Astrocyte (in vitro differentiated cells and primary cell): ENCODE data around the gene SPRING1. TPM values are rescaled to one million over a fixed set of nuclear protein-coding genes. Genes with fewer than 3 reads are reported as not detected.

Source experiments
- DNase-seq: peaks from one replicate; pipeline ENCODE4 v3.0.0-alpha.2; 2010; ENCODE audit warnings: low read depth
- FAIRE-seq: peaks from 2 replicates; lab custom pipeline; 2011; peaks lifted over from hg19 to GRCh38; lab: Jason Lieb, UNC
- H2AFZ ChIP-seq: 2 replicates; pipeline ENCODE4 v1.6.0; 2012; ENCODE audit warnings: low read depth, low read length, inconsistent platforms
- H3K27ac ChIP-seq: 2 replicates; pipeline ENCODE4 v1.5.1; 2011; ENCODE audit warnings: low read depth, low read length, inconsistent platforms
- H3K27me3 ChIP-seq: 2 replicates; pipeline ENCODE4 v1.6.0; 2011; ENCODE audit warnings: low read length, inconsistent platforms; ENCODE audit not compliant: insufficient read depth
- H3K36me3 ChIP-seq: 2 replicates; pipeline ENCODE4 v1.5.1; 2011; ENCODE audit warnings: low read length, inconsistent platforms; ENCODE audit not compliant: insufficient read depth
- H3K4me1 ChIP-seq: 2 replicates; pipeline ENCODE4 v1.5.1; 2011; ENCODE audit warnings: low read length, inconsistent platforms; ENCODE audit not compliant: insufficient read depth
- H3K4me2 ChIP-seq: 2 replicates; pipeline ENCODE4 v1.6.0; 2012; ENCODE audit warnings: low read length, inconsistent platforms
- H3K4me3 ChIP-seq: 2 replicates; pipeline ENCODE4 v1.5.1; 2011; ENCODE audit warnings: low read depth, mild to moderate bottlenecking, low read length, inconsistent platforms; ENCODE audit not compliant: insufficient read depth
- H3K79me2 ChIP-seq: 2 replicates; pipeline ENCODE4 v1.6.0; 2012; ENCODE audit warnings: mild to moderate bottlenecking, low read length, inconsistent platforms; ENCODE audit not compliant: insufficient read depth
- H3K9ac ChIP-seq: 2 replicates; pipeline ENCODE4 v1.6.0; 2012; ENCODE audit warnings: mild to moderate bottlenecking, low read length, inconsistent platforms
- H3K9me3 ChIP-seq: 2 replicates; pipeline ENCODE4 v1.5.1; 2012; ENCODE audit warnings: low read depth, mild to moderate bottlenecking, low read length, inconsistent platforms; ENCODE audit not compliant: insufficient read depth
- H4K20me1 ChIP-seq: 2 replicates; pipeline ENCODE4 v1.6.0; 2012; ENCODE audit warnings: low read length, inconsistent platforms; ENCODE audit not compliant: insufficient read depth
- H3K27ac Mint-ChIP-seq: one replicate; pipeline ENCODE4 v1.8.0; 2021; ENCODE audit warnings: mild to moderate bottlenecking, mixed read lengths; ENCODE audit not compliant: unreplicated experiment
- H3K27me3 Mint-ChIP-seq: one replicate; pipeline ENCODE4 v1.8.0; 2021; ENCODE audit warnings: low read depth, mixed read lengths; ENCODE audit not compliant: unreplicated experiment
- H3K36me3 Mint-ChIP-seq: one replicate; pipeline ENCODE4 v1.8.0; 2021; ENCODE audit warnings: low read depth, mixed read lengths; ENCODE audit not compliant: unreplicated experiment
- H3K4me1 Mint-ChIP-seq: one replicate; pipeline ENCODE4 v1.8.0; 2021; ENCODE audit warnings: low read depth, mixed read lengths; ENCODE audit not compliant: unreplicated experiment
- H3K4me3 Mint-ChIP-seq: one replicate; pipeline ENCODE4 v1.8.0; 2021; ENCODE audit warnings: mild to moderate bottlenecking, moderate library complexity, mixed read lengths; ENCODE audit not compliant: unreplicated experiment
- H3K9me3 Mint-ChIP-seq: one replicate; pipeline ENCODE4 v1.8.0; 2021; ENCODE audit warnings: mild to moderate bottlenecking, mixed read lengths; ENCODE audit not compliant: unreplicated experiment
- EZH2 ChIP-seq: IDR thresholded peaks from 2 replicates; pipeline ENCODE4 v1.6.1; 2012; ENCODE audit warnings: mild to moderate bottlenecking, low read length, inconsistent platforms; ENCODE audit not compliant: insufficient read depth
- total RNA-seq: library from RNA; stranded (reverse); gene quantifications from 2 replicates; pipeline ENCODE4 v1.2.1, GENCODE V29; 2021
- TF ChIP-seq, protein P1 (sequence below): IDR thresholded peaks from 2 replicates; pipeline ENCODE4 v1.5.1; 2011; ENCODE audit warnings: low read depth, mild to moderate bottlenecking, inconsistent platforms, low read length, moderate library complexity; ENCODE audit not compliant: insufficient read depth

SPRING1 gene
- total RNA-seq, 1 donor from 2014 or later: 54.2 TPM

DNA sequence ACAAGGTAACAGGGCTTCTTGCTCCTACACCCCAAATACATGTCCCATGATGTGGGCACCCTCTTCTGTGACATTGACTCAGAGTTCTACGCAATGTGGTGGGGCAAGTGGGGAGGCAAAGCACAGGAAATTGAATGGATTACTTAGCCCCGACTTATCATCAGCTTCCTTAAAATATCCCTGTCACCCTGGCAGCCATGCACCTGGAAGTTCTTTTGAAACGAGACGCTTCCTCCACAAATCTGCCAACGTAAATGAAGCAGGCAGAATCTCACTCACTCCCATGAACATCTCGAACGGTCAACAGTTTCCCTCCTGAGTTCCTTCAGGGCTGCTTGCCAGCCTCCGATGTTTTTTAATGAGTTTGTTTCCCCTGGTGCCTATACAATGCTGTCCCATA, 33.8 kb upstream of the SPRING1 start:
- Histone ChIP-seq H3K9me3 (no peaks in the 10 kb centered on the region), H2AFZ (no peak overlapping the region), H3K9ac (no peak overlapping the region), H4K20me1 (no peaks in the 10 kb centered on the region), H3K4me1 (no peaks in the 10 kb centered on the region), H3K36me3 (no peaks in the 10 kb centered on the region), H3K27ac (no peak overlapping the region), H3K79me2 (no peaks in the 10 kb centered on the region), H3K4me3 (no peak overlapping the region), H3K27me3 (no peaks in the 10 kb centered on the region), H3K4me2 (no peak overlapping the region)
- FAIRE-seq (no peak), DNase-seq (no peak)
- TF ChIP-seq, protein P1, sequence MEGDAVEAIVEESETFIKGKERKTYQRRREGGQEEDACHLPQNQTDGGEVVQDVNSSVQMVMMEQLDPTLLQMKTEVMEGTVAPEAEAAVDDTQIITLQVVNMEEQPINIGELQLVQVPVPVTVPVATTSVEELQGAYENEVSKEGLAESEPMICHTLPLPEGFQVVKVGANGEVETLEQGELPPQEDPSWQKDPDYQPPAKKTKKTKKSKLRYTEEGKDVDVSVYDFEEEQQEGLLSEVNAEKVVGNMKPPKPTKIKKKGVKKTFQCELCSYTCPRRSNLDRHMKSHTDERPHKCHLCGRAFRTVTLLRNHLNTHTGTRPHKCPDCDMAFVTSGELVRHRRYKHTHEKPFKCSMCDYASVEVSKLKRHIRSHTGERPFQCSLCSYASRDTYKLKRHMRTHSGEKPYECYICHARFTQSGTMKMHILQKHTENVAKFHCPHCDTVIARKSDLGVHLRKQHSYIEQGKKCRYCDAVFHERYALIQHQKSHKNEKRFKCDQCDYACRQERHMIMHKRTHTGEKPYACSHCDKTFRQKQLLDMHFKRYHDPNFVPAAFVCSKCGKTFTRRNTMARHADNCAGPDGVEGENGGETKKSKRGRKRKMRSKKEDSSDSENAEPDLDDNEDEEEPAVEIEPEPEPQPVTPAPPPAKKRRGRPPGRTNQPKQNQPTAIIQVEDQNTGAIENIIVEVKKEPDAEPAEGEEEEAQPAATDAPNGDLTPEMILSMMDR: no peak
- Mint-ChIP-seq H3K27ac (no peak overlapping the region), H3K36me3 (no peaks in the 10 kb centered on the region), H3K9me3 (peaks cover 3% of the 10 kb centered on the region), H3K27me3 (no peaks in the 10 kb centered on the region), H3K4me1 (peaks cover 5% of the 10 kb centered on the region), H3K4me3 (no peak overlapping the region)

DNA sequence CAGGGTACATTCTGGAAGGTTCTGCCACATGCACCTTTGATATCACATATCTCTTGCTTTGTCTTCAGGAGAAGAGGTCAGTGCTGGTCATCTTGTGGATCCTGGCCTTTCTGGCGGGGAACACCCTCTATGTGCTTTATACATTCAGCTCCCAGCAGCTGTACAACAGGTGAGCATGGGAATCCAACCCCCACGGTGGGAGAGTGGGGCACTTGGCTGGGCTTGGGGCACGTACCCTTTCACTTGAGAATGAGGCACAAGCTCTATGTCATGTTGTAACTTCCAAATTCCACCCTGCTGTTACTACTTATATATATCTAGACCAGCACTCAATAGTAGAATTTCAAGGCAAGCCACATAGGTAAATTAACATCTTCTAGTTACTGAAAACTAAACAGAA, 28.9 kb upstream of the SPRING1 start:
- H3K4me3 Mint-ChIP-seq: no peak overlapping the region
- peaks cover 9% of the 10 kb centered on the region for H3K4me1 Mint-ChIP-seq
- H3K4me3 ChIP-seq: no peak overlapping the region
- H3K36me3 ChIP-seq: no peaks in the 10 kb centered on the region
- FAIRE-seq (no peak), DNase-seq (no peak)
- H3K4me2 ChIP-seq: no peak overlapping the region
- H3K27ac ChIP-seq: no peak overlapping the region
- H3K27ac Mint-ChIP-seq: no peak overlapping the region
- no peaks in the 10 kb centered on the region for H3K4me1 ChIP-seq
- TF ChIP-seq, protein P1: no peak
- no peak for TF ChIP-seq EZH2
- H2AFZ ChIP-seq: no peak overlapping the region
- no peaks in the 10 kb centered on the region for H3K9me3 Mint-ChIP-seq
- no peaks in the 10 kb centered on the region for H3K27me3 ChIP-seq
- H3K36me3 Mint-ChIP-seq: peaks cover 3% of the 10 kb centered on the region
- no peaks in the 10 kb centered on the region for H3K9me3 ChIP-seq
- H3K27me3 Mint-ChIP-seq: no peaks in the 10 kb centered on the region
- no peaks in the 10 kb centered on the region for H3K79me2 ChIP-seq
- H3K9ac ChIP-seq: no peak overlapping the region
- no peaks in the 10 kb centered on the region for H4K20me1 ChIP-seq

DNA sequence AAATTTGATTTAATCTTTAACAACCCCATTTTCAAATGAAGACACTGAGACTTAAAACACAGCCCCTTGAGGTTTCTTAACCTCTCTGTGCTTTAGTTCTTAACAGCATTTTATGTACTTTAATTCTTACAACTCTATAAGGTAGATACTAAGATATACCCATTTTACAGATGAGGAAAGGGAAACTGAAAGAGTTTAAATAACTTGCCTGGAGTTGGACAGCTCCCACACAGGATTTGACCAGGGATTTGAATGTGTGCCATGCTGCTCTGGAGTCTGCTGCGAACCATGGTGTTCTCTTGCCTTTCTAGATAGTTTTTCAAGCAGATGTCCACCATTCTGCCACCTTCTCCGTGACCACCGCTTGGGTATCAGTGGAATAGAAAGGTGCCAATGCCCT, 28.4 kb upstream of the SPRING1 start:
- peaks cover 3% of the 10 kb centered on the region for H3K36me3 Mint-ChIP-seq
- no peak for DNase-seq
- Histone ChIP-seq H3K36me3 (no peaks in the 10 kb centered on the region), H3K9me3 (no peaks in the 10 kb centered on the region), H3K4me2 (no peak overlapping the region), H3K9ac (no peak overlapping the region), H3K4me3 (no peak overlapping the region), H3K79me2 (no peaks in the 10 kb centered on the region), H3K27ac (no peak overlapping the region), H2AFZ (no peak overlapping the region), H4K20me1 (no peaks in the 10 kb centered on the region), H3K27me3 (no peaks in the 10 kb centered on the region), H3K4me1 (no peaks in the 10 kb centered on the region)
- peaks cover 5% of the 10 kb centered on the region for H3K4me1 Mint-ChIP-seq
- no peaks in the 10 kb centered on the region for H3K27me3 Mint-ChIP-seq
- no peaks in the 10 kb centered on the region for H3K9me3 Mint-ChIP-seq
- TF ChIP-seq, protein P1: no peak
- no peak for TF ChIP-seq EZH2
- no peak for FAIRE-seq
- H3K27ac Mint-ChIP-seq: no peak overlapping the region
- H3K4me3 Mint-ChIP-seq: no peak overlapping the region
